Measurements from ENCODE around the gene ATRNL1.
"Not testable (repeated sequence)": the region's sequence is repeated elsewhere in the genome, so short reads cannot be mapped to it uniquely, and the experiment has no call there.

Gene ATRNL1

DNA sequence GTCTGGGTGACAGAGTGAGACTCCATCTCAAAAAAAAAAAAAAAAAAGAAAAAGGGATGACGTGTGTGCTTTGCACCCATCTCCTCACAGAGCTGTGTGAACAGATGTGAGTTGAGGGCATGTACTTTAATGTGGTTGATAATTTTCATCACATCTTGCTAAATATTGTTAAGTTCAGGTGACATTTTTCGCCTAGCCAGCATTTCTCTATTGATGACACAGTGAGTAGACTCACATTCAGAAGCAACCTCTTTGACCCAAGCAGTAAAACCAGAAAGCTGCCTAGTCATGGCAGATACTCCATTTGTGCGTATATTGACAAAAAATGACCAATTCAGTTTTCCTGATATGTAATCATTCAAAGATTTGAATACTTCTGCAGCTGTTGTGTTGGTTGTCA lies 126.0 kb downstream of the ATRNL1 start:
- H3K36me3 ChIP-seq (ENCODE audit: control insufficient read depth in 1 of 2, insufficient read depth in 2 of 2, low read length in 2 of 2) = no peaks in the 10 kb centered on the region
- H3K4me1 ChIP-seq (ENCODE audit: control insufficient read depth in 1 of 2, insufficient read depth in 2 of 2, low read length in 2 of 2) = no peaks in the 10 kb centered on the region
- H3K4me3 ChIP-seq (ENCODE audit: low read depth in 1 of 2, low read length in 2 of 2) = no peak overlapping the region

DNA sequence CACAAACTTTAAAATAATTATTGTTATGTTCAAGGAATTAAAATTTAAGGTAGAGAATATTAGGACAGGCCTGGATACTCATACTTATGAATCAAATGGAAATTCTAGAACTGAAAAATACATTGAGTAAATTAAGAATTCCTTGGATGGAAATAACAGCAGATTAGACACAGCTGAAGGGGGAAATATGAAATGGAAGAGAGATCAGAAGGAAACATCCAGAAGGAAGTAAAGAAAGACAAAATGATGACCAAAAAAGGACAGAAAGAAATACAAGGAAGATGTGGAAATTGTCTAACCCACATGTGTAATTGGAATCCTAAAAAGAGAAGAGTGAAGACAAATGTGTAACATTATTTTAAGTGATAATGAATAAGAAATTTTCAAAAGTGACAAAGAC lies 128.9 kb downstream of the ATRNL1 start:
- Histone ChIP-seq H3K36me3 (ENCODE audit: control insufficient read depth in 1 of 2, insufficient read depth in 2 of 2, low read length in 2 of 2) (no peaks in the 10 kb centered on the region), H3K4me1 (ENCODE audit: control insufficient read depth in 1 of 2, insufficient read depth in 2 of 2, low read length in 2 of 2) (no peaks in the 10 kb centered on the region), H3K27me3 (ENCODE audit: low read depth, low read length) (no peaks in the 10 kb centered on the region), H3K4me3 (ENCODE audit: low read depth in 1 of 2, low read length in 2 of 2) (no peak overlapping the region), H3K9me3 (ENCODE audit: control insufficient read depth in 1 of 2, low read length in 2 of 2) (peaks cover 0 to 2% of the 10 kb centered on the region in 2 donors), H3K27ac (ENCODE audit: low read length) (no peak overlapping the region)

More for the DNA sequence above, 126.0 kb downstream of the ATRNL1 start:
- H3K27me3 ChIP-seq (ENCODE audit: low read depth, low read length) = no peaks in the 10 kb centered on the region
- H3K9me3 ChIP-seq (ENCODE audit: control insufficient read depth in 1 of 2, low read length in 2 of 2) = peaks cover 0 to 2% of the 10 kb centered on the region in 2 donors
- no peak overlapping the region for H3K27ac ChIP-seq (ENCODE audit: low read length)

DNA sequence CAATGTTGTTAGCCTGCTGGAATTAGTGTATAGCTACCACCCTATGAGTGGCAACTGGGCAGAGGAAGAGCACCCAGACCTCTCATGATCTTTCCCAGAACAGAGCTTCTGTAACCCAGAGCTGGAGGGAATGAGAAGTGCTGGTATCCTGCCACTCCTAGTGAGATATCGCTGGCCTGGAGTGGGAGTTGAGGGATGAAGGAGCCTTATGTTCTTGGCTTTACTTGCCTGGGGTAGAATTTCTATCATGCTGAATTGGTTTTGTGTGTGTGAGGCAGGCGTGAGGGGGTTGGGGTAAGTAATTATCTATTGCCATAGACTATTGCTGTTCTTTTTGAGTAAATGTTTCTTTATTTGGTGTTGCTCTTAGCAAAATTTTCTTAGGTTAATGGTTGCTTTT lies 146.6 kb downstream of the ATRNL1 start:
- Histone ChIP-seq H3K4me3 (ENCODE audit: low read depth in 1 of 2, low read length in 2 of 2) (no peak overlapping the region), H3K36me3 (ENCODE audit: control insufficient read depth in 1 of 2, insufficient read depth in 2 of 2, low read length in 2 of 2) (no peaks in the 10 kb centered on the region), H3K27ac (ENCODE audit: low read length) (no peak overlapping the region), H3K4me1 (ENCODE audit: control insufficient read depth in 1 of 2, insufficient read depth in 2 of 2, low read length in 2 of 2) (no peaks in the 10 kb centered on the region), H3K27me3 (ENCODE audit: low read depth, low read length) (no peaks in the 10 kb centered on the region), H3K9me3 (ENCODE audit: control insufficient read depth in 1 of 2, low read length in 2 of 2) (peaks cover 0 to 3% of the 10 kb centered on the region in 2 donors)

- Histone ChIP-seq H3K27ac (ENCODE audit: low read length) (no peak overlapping the region), H3K4me1 (ENCODE audit: control insufficient read depth in 1 of 2, insufficient read depth in 2 of 2, low read length in 2 of 2) (no peaks in the 10 kb centered on the region), H3K9me3 (ENCODE audit: control insufficient read depth in 1 of 2, low read length in 2 of 2) (no peaks in the 10 kb centered on the region), H3K4me3 (ENCODE audit: low read depth in 1 of 2, low read length in 2 of 2) (no peak overlapping the region), H3K27me3 (ENCODE audit: low read depth, low read length) (no peaks in the 10 kb centered on the region), H3K36me3 (ENCODE audit: control insufficient read depth in 1 of 2, insufficient read depth in 2 of 2, low read length in 2 of 2) (no peaks in the 10 kb centered on the region)
Measured at GRCh38 chr10:115250784-115251183, 157.6 kb downstream of the ATRNL1 start.

- not testable (repeated sequence) for H3K27me3 ChIP-seq (ENCODE audit: low read depth, low read length); H3K4me1 ChIP-seq (ENCODE audit: control insufficient read depth in 1 of 2, insufficient read depth in 2 of 2, low read length in 2 of 2); H3K36me3 ChIP-seq (ENCODE audit: control insufficient read depth in 1 of 2, insufficient read depth in 2 of 2, low read length in 2 of 2); H3K27ac ChIP-seq (ENCODE audit: low read length); H3K4me3 ChIP-seq (ENCODE audit: low read depth in 1 of 2, low read length in 2 of 2); H3K9me3 ChIP-seq (ENCODE audit: control insufficient read depth in 1 of 2, low read length in 2 of 2)
Measured at GRCh38 chr10:115253765-115254164, 160.6 kb downstream of the ATRNL1 start.

GRCh38 chr10:115272482-115272881 lies 179.3 kb downstream of the ATRNL1 start:
- H3K4me1 ChIP-seq (ENCODE audit: control insufficient read depth in 1 of 2, insufficient read depth in 2 of 2, low read length in 2 of 2) = no peaks in the 10 kb centered on the region
- no peak overlapping the region for H3K27ac ChIP-seq (ENCODE audit: low read length)
- H3K27me3 ChIP-seq (ENCODE audit: low read depth, low read length) = no peaks in the 10 kb centered on the region
- no peaks in the 10 kb centered on the region for H3K36me3 ChIP-seq (ENCODE audit: control insufficient read depth in 1 of 2, insufficient read depth in 2 of 2, low read length in 2 of 2)
- no peak overlapping the region for H3K4me3 ChIP-seq (ENCODE audit: low read depth in 1 of 2, low read length in 2 of 2)
- no peaks in the 10 kb centered on the region for H3K9me3 ChIP-seq (ENCODE audit: control insufficient read depth in 1 of 2, low read length in 2 of 2)

- Histone ChIP-seq H3K9me3 (ENCODE audit: control insufficient read depth in 1 of 2, low read length in 2 of 2) (no peaks in the 10 kb centered on the region), H3K27me3 (ENCODE audit: low read depth, low read length) (no peaks in the 10 kb centered on the region), H3K36me3 (ENCODE audit: control insufficient read depth in 1 of 2, insufficient read depth in 2 of 2, low read length in 2 of 2) (no peaks in the 10 kb centered on the region), H3K4me1 (ENCODE audit: control insufficient read depth in 1 of 2, insufficient read depth in 2 of 2, low read length in 2 of 2) (no peaks in the 10 kb centered on the region), H3K27ac (ENCODE audit: low read length) (no peak overlapping the region), H3K4me3 (ENCODE audit: low read depth in 1 of 2, low read length in 2 of 2) (no peak overlapping the region)
Measured at GRCh38 chr10:115278294-115278693, 185.1 kb downstream of the ATRNL1 start.

GRCh38 chr10:115295213-115295805 lies 202.1 kb downstream of the ATRNL1 start:
- no peak overlapping the region for H3K4me3 ChIP-seq (ENCODE audit: low read depth in 1 of 2, low read length in 2 of 2)
- no peak overlapping the region for H3K27ac ChIP-seq (ENCODE audit: low read length)
- H3K27me3 ChIP-seq (ENCODE audit: low read depth, low read length) = no peaks in the 10 kb centered on the region
- peaks cover 3 to 12% of the 10 kb centered on the region in 2 donors for H3K9me3 ChIP-seq (ENCODE audit: control insufficient read depth in 1 of 2, low read length in 2 of 2)
- no peaks in the 10 kb centered on the region for H3K4me1 ChIP-seq (ENCODE audit: control insufficient read depth in 1 of 2, insufficient read depth in 2 of 2, low read length in 2 of 2)
- no peaks in the 10 kb centered on the region for H3K36me3 ChIP-seq (ENCODE audit: control insufficient read depth in 1 of 2, insufficient read depth in 2 of 2, low read length in 2 of 2)

DNA sequence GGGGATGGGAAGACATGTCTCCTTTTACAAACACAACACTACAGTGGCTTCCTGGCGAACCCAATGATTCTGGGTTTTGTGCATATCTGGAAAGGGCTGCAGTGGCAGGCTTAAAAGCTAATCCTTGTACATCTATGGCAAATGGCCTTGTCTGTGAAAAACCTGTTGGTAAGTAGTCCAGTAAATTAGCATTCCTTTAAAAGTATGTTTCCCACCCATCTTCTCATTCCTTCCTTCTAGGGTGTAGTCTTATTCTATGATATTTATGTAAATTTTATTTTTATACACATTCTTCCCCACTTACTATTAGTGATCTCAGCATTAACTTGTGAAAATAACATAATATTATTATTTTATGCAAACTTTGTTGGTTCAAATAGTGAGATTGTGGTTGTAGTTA lies 206.9 kb downstream of the ATRNL1 start:
- Histone ChIP-seq H3K4me3 (ENCODE audit: low read depth in 1 of 2, low read length in 2 of 2) (no peak overlapping the region), H3K4me1 (ENCODE audit: control insufficient read depth in 1 of 2, insufficient read depth in 2 of 2, low read length in 2 of 2) (no peaks in the 10 kb centered on the region), H3K27me3 (ENCODE audit: low read depth, low read length) (no peaks in the 10 kb centered on the region), H3K27ac (ENCODE audit: low read length) (no peak overlapping the region), H3K36me3 (ENCODE audit: control insufficient read depth in 1 of 2, insufficient read depth in 2 of 2, low read length in 2 of 2) (no peaks in the 10 kb centered on the region), H3K9me3 (ENCODE audit: control insufficient read depth in 1 of 2, low read length in 2 of 2) (no peaks in the 10 kb centered on the region)

GRCh38 chr10:115319669-115320068 lies 226.5 kb downstream of the ATRNL1 start:
- H3K36me3 ChIP-seq (ENCODE audit: control insufficient read depth in 1 of 2, insufficient read depth in 2 of 2, low read length in 2 of 2); H3K27ac ChIP-seq (ENCODE audit: low read length); H3K9me3 ChIP-seq (ENCODE audit: control insufficient read depth in 1 of 2, low read length in 2 of 2): not testable (repeated sequence)

GRCh38 chr10:115321360-115321759 lies 228.2 kb downstream of the ATRNL1 start:
- no peak overlapping the region for H3K27ac ChIP-seq (ENCODE audit: low read length)
- H3K36me3 ChIP-seq (ENCODE audit: control insufficient read depth in 1 of 2, insufficient read depth in 2 of 2, low read length in 2 of 2) = no peaks in the 10 kb centered on the region
- H3K27me3 ChIP-seq (ENCODE audit: low read depth, low read length) = no peaks in the 10 kb centered on the region
- H3K9me3 ChIP-seq (ENCODE audit: control insufficient read depth in 1 of 2, low read length in 2 of 2) = no peaks in the 10 kb centered on the region
- H3K4me1 ChIP-seq (ENCODE audit: control insufficient read depth in 1 of 2, insufficient read depth in 2 of 2, low read length in 2 of 2) = no peaks in the 10 kb centered on the region
- H3K4me3 ChIP-seq (ENCODE audit: low read depth in 1 of 2, low read length in 2 of 2) = no peak overlapping the region

More at GRCh38 chr10:115319669-115320068, 226.5 kb downstream of the ATRNL1 start:
- not testable (repeated sequence) for H3K4me3 ChIP-seq (ENCODE audit: low read depth in 1 of 2, low read length in 2 of 2); H3K27me3 ChIP-seq (ENCODE audit: low read depth, low read length); H3K4me1 ChIP-seq (ENCODE audit: control insufficient read depth in 1 of 2, insufficient read depth in 2 of 2, low read length in 2 of 2)

DNA sequence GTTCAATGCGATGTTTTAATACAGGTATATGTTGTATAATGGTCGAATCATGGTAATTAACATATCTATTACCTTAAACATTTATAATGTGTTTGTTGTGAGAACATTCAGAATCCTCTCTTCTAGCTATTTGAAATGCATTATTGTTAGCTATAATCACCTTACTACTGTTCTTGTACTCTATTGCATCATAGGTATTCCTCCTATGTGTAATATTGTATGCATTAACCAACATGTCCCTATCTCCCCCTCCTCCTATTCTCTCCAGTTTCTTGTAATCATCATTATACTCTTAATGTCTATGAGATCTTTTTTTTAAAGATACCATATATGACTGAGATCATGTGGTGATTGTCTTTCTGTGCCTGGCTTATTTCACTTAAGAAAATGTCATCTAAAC lies 235.2 kb downstream of the ATRNL1 start:
- Histone ChIP-seq H3K27me3 (ENCODE audit: low read depth, low read length) (no peaks in the 10 kb centered on the region), H3K36me3 (ENCODE audit: control insufficient read depth in 1 of 2, insufficient read depth in 2 of 2, low read length in 2 of 2) (no peaks in the 10 kb centered on the region), H3K4me3 (ENCODE audit: low read depth in 1 of 2, low read length in 2 of 2) (no peak overlapping the region), H3K4me1 (ENCODE audit: control insufficient read depth in 1 of 2, insufficient read depth in 2 of 2, low read length in 2 of 2) (no peaks in the 10 kb centered on the region), H3K27ac (ENCODE audit: low read length) (no peak overlapping the region), H3K9me3 (ENCODE audit: control insufficient read depth in 1 of 2, low read length in 2 of 2) (no peaks in the 10 kb centered on the region)

All from muscle layer of duodenum (tissue), 2 donors.